Measurements from ENCODE around the gene PACS2. TPM values are rescaled to one million over a fixed set of nuclear protein-coding genes. Genes with fewer than 3 reads are reported as not detected.
A peak's percentile ranks its signal among the peaks of the same experiment; 100 is the strongest.

Gene PACS2
- total RNA-seq, 1 experiment from 2014 or later, result 62.0 TPM

- ChIA-PET POLR2A (ENCODE audit: unreplicated experiment) (no interaction called here), CTCF (no interaction called here)
- H3K36me3 ChIP-seq (ENCODE audit: low read depth, low read length), result no peaks in the 10 kb centered on the region
- no peaks in the 10 kb centered on the region for H3K9me3 ChIP-seq (ENCODE audit: low read length)
- no peaks in the 10 kb centered on the region for H3K27me3 ChIP-seq (ENCODE audit: low read length)
- H3K9ac ChIP-seq (ENCODE audit: low read length), result no peak overlapping the region
- peaks cover 17% of the 10 kb centered on the region for H3K4me1 ChIP-seq (ENCODE audit: insufficient read depth, low read length)
- TF ChIP-seq EZH2phosphoT487 (IDR thresholded peaks at IDR 0.05; ENCODE audit: borderline replicate concordance, low read length) (no peak), EZH2 (IDR thresholded peaks at IDR 0.05; ENCODE audit: low read length, unreplicated experiment) (no peak), CTCF (conservative IDR thresholded peaks at IDR 0.05; ENCODE audit: low read depth, low read length) (no peak)
- no peak for DNase-seq
- no peak overlapping the region for H2AFZ ChIP-seq (ENCODE audit: low read length)
- H3K4me3 ChIP-seq (ENCODE audit: low read length), result no peak overlapping the region
- no peak overlapping the region for H3K27ac ChIP-seq (ENCODE audit: low read length)
- BruUV-seq (replicated peaks), result no TSS peak
- intact Hi-C loops (cut with micrococcal nuclease), result no loop called here
- H3K9me2 ChIP-seq (replicated peaks; ENCODE audit: low read length), result no peaks in the 10 kb centered on the region
- no peak overlapping the region for H3K4me2 ChIP-seq (ENCODE audit: low read length)
- H3K79me2 ChIP-seq (ENCODE audit: low read length), result peaks cover 20% of the 10 kb centered on the region
- H4K20me1 ChIP-seq (ENCODE audit: low read length), result no peaks in the 10 kb centered on the region
- H3F3A ChIP-seq (ENCODE audit: low read length, unreplicated experiment), result no peaks in the 10 kb centered on the region
- no peak for ATAC-seq
These were observed 102.1 kb downstream of the PACS2 start for GRCh38 chr14:105416671-105417070.

GRCh38 chr14:105417690-105418121 is 103.2 kb downstream of the PACS2 start:
- DNase-seq (no peak), ATAC-seq (no peak)
- Histone ChIP-seq H4K20me1 (ENCODE audit: low read length) (no peaks in the 10 kb centered on the region), H3K27ac (ENCODE audit: low read length) (no peak overlapping the region), H3K36me3 (ENCODE audit: low read depth, low read length) (no peaks in the 10 kb centered on the region), H3K9ac (ENCODE audit: low read length) (no peak overlapping the region), H3F3A (ENCODE audit: low read length, unreplicated experiment) (no peaks in the 10 kb centered on the region), H2AFZ (ENCODE audit: low read length) (no peak overlapping the region), H3K4me3 (ENCODE audit: low read length) (no peak overlapping the region), H3K27me3 (ENCODE audit: low read length) (no peaks in the 10 kb centered on the region), H3K4me1 (ENCODE audit: insufficient read depth, low read length) (peaks cover 17% of the 10 kb centered on the region), H3K79me2 (ENCODE audit: low read length) (peaks cover 30% of the 10 kb centered on the region), H3K9me3 (ENCODE audit: low read length) (no peaks in the 10 kb centered on the region), H3K4me2 (ENCODE audit: low read length) (no peak overlapping the region), H3K9me2 (replicated peaks; ENCODE audit: low read length) (no peaks in the 10 kb centered on the region)
- ChIA-PET POLR2A (ENCODE audit: unreplicated experiment) (no interaction called here), CTCF (no interaction called here)
- intact Hi-C loops (cut with micrococcal nuclease), result no loop called here
- no TSS peak for BruUV-seq (replicated peaks)
- TF ChIP-seq EZH2 (IDR thresholded peaks at IDR 0.05; ENCODE audit: low read length, unreplicated experiment) (no peak), CTCF (conservative IDR thresholded peaks at IDR 0.05; ENCODE audit: low read depth, low read length) (no peak), EZH2phosphoT487 (IDR thresholded peaks at IDR 0.05; ENCODE audit: borderline replicate concordance, low read length) (no peak)

GRCh38 chr14:105418269-105419194 is 104.0 kb downstream of the PACS2 start:
- H3F3A ChIP-seq (ENCODE audit: low read length, unreplicated experiment), result no peaks in the 10 kb centered on the region
- no peaks in the 10 kb centered on the region for H4K20me1 ChIP-seq (ENCODE audit: low read length)
- TF ChIP-seq CTCF (conservative IDR thresholded peaks at IDR 0.05; ENCODE audit: low read depth, low read length) (no peak), EZH2phosphoT487 (IDR thresholded peaks at IDR 0.05; ENCODE audit: borderline replicate concordance, low read length) (no peak), EZH2 (IDR thresholded peaks at IDR 0.05; ENCODE audit: low read length, unreplicated experiment) (no peak)
- H2AFZ ChIP-seq (ENCODE audit: low read length), result no peak overlapping the region
- peak overlapping the region; percentile 79 for H3K4me3 ChIP-seq (ENCODE audit: low read length)
- H3K4me1 ChIP-seq (ENCODE audit: insufficient read depth, low read length), result peaks cover 17% of the 10 kb centered on the region
- BruUV-seq (replicated peaks), result TSS peak; percentile 42
- ATAC-seq, result no peak
- no peak overlapping the region for H3K27ac ChIP-seq (ENCODE audit: low read length)
- no peaks in the 10 kb centered on the region for H3K27me3 ChIP-seq (ENCODE audit: low read length)
- ChIA-PET CTCF (interaction anchor here (0.6 kb wide), 1 partner anchor 12 kb away, joined by 5 read pairs; no protein-coding TSS in a partner anchor), POLR2A (ENCODE audit: unreplicated experiment) (no interaction called here)
- H3K9me3 ChIP-seq (ENCODE audit: low read length), result no peaks in the 10 kb centered on the region
- intact Hi-C loops (cut with micrococcal nuclease), result no loop called here
- no peaks in the 10 kb centered on the region for H3K9me2 ChIP-seq (replicated peaks; ENCODE audit: low read length)
- DNase-seq, result no peak
- H3K4me2 ChIP-seq (ENCODE audit: low read length), result peak overlapping the region; percentile 94
- H3K36me3 ChIP-seq (ENCODE audit: low read depth, low read length), result no peaks in the 10 kb centered on the region
- H3K79me2 ChIP-seq (ENCODE audit: low read length), result peaks cover 39% of the 10 kb centered on the region
- no peak overlapping the region for H3K9ac ChIP-seq (ENCODE audit: low read length)
